Eye (tissue), 1 donor: ENCODE results near the gene ROBO2.

ENCODE experiments used
- DNase-seq: peaks from one replicate; pipeline ENCODE4 v3.0.0-alpha.2; 2015

ROBO2 gene, protein sequence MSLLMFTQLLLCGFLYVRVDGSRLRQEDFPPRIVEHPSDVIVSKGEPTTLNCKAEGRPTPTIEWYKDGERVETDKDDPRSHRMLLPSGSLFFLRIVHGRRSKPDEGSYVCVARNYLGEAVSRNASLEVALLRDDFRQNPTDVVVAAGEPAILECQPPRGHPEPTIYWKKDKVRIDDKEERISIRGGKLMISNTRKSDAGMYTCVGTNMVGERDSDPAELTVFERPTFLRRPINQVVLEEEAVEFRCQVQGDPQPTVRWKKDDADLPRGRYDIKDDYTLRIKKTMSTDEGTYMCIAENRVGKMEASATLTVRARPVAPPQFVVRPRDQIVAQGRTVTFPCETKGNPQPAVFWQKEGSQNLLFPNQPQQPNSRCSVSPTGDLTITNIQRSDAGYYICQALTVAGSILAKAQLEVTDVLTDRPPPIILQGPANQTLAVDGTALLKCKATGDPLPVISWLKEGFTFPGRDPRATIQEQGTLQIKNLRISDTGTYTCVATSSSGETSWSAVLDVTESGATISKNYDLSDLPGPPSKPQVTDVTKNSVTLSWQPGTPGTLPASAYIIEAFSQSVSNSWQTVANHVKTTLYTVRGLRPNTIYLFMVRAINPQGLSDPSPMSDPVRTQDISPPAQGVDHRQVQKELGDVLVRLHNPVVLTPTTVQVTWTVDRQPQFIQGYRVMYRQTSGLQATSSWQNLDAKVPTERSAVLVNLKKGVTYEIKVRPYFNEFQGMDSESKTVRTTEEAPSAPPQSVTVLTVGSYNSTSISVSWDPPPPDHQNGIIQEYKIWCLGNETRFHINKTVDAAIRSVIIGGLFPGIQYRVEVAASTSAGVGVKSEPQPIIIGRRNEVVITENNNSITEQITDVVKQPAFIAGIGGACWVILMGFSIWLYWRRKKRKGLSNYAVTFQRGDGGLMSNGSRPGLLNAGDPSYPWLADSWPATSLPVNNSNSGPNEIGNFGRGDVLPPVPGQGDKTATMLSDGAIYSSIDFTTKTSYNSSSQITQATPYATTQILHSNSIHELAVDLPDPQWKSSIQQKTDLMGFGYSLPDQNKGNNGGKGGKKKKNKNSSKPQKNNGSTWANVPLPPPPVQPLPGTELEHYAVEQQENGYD (N-terminal part only)

DNA sequence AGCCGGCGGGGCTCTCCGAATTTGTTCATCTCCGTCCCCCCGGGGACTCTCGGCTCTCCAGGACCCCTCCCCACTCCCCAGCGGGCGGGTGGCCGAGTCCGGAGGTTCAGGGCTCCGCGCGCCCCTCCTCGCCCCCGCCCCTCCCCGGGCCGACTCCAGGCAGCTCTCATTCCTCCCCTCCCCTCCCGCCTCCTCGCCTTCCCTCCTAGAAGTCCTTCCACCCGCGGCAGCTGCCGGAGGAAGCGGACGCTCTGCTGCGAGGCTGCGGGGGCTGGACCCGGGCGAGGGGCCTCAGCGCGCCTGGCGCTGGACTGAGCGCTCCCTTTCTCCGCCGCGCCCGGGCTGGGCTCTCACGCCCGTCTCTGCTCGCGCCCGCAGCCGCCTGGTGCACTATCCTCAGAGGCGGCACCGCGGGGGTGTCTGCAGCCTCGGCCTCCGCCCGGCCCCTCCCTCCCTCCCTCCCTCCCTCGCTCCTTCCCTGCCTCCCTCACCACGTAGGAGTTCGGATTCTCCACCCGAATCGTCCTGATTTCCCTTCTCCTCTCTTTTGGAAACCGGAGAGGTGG is at the start of gene ROBO2:
Gene ROBO2 (plus strand): TSS at position 494 of the 566 bp plus-strand sequence. CDS start 687 bp downstream, outside the sequence.
- DNase-seq = no peak

DNA sequence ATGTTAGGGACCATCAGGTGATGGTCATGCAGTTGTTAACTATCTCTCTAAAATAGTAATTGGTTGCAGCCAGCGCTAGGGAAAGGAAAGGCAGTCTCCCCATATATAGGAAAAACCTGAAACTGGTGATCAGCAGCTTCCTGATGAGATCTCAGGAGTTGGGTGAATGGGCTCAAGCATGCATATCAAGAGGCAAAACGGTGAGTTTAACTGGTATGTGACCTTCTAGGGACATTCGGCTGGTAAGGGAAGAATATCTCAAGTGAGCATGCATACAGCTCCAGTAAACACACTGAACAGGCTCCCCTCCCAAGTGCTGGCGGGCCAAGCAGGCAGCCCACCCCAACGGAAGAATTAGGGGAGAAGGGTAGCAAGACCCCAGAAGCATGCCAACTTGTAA is 49.3 kb upstream of the ROBO2 start:
- DNase-seq = no peak

DNA sequence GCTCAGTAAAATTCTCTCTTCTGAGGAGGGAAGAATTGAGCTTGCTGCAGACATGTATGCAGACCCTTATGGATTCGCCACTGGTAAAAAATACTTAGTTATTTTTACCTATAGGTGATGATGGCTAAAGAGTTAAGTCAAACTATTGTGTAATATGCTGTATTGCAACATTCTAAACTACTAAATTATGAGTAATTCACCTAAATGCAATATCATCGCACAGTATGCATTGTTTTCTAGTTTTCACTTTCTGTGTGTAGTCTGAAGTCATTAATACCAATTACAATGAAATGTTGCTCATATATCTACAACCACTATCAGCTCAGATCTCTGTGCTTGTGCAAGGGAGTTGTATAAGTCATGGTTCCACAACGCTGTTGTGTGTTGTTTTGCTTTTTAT is 48.7 kb upstream of the ROBO2 start:
- no peak for DNase-seq

DNA sequence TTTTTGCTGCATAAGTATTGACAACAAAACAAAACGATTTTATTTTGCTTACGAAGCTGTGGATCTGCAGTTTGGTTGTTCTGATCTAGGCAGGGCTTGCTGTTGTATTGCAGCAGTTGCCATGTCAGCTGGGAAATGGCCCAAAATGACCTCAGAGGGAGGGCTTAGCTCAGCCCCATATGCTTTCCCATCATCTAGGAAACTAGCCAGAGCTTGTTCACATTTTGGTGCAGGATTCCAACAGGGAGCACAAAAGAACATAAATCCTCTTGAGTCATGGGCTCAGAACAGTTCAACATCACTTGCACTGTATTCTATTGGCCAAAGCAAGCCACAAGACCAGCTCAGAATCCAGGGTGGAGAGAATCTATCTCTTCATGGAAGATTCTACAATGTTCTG is 42.2 kb upstream of the ROBO2 start:
- DNase-seq = no peak

DNA sequence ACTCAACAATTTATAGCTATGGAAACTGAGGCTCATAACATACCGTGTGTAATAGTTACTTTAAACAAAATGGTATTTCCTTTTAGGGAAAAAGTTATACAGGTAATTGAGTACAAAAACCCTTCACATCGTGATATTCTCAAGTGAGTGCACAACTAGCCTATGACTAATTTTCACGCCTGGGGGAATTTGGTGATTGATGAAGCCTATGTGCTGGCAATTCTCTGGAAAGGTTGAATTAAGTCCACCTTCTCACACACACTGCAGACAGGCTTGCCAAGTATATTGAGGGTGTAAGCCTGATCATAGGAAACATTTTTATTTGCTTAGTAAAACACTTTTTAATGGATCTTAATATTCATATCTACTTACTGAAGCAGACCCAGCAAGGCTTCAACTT is 41.3 kb upstream of the ROBO2 start:
- no peak for DNase-seq

DNA sequence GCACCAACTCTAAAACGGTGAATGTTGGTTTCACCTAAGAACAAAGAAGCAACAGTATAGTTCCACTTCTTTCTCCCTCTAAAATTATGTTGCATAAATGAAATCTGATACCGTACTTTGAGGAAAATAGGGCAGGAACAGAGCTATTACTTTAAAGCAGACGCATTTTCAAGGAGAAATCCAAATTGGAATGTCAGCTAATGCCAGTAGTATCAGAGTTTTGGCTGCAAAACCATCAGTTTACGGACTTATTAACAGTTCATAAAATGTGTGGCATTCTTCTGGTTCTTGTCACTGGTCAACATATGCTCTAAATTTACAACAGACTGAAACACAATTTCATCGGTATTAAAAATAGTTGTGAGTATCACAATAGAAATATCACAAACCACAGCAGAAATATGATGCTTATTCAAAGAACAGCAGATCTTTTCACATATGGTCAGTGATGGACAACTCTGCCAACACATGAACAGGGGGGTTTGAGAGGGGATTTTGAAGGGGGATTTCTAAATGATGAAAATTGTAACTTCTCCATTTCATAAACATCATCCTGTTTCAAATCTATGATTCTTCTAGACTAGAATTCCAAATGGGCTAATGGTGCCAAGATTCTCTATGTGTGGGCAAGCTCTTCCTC is 38.7 kb upstream of the ROBO2 start:
- peak; percentile 6 for DNase-seq

DNA sequence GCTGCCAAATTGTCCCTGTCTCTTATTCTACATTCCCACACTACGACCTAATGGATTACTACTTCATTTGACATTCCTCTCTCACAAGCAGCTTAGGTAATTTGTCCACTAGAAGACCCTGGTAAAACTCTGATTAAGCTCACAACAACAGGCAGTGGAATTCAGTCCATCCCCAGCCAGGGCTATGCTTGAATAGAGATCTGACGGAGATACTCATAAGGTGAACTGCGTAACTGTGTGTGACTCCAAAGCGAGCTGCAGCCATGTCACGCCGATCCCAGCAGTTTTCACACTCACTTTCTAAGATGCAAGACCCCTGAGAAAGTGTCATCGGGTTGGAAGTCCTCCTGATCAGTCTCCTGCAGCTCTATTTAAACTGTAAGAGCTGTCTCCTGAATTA is 25.7 kb upstream of the ROBO2 start:
- DNase-seq = no peak

DNA sequence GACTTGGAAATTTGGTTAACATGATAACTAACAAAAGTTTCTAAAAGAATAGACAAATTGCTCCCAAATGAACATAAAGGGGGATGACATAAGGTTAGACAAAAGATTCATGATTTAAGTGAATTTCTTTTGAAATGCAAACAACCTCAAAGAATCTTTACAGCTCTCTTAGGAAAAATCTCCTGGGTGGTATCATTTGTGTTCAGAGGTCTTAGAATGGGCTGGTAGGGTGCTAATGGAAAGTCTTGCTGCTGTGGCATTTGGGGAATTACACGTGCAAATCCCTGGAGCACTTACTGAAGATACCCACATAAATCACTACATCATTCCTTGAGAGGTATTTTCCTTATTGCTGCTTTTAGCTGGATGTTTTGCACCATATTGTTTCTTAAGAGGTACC is 14.4 kb upstream of the ROBO2 start:
- DNase-seq = no peak

DNA sequence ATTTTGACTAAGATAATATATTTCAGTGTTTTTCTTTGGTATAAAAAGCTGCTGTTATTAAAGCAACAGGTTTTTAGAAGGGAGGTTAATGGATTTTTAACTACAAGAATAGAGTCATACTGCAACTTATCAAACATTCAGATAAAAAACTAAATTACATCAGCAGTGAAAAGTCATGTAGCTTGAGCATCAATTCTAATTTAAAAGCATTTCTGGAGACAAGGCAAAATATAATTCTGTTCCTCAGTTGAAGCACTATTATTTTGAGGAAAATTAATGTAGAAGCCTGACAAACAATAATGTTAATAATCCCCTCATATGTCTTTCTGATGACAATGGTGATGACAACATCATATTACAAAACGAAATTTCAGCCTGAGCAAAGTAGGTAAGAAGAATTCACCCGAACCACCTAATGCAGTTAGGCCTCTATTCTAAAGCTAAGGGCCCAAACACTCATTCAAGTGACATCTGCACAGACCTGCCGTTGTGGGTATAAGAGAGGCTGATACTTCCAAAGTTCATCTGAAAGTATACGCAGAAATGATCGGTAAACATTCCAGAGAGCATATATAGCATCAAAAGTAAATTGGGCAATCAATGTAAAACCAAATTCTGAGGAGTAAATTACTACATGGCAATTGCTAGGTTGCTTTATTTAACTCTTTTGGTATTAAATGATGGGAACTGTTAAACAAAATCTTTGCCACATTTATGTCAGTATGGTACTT is 12.8 kb upstream of the ROBO2 start:
- DNase-seq = no peak

DNA sequence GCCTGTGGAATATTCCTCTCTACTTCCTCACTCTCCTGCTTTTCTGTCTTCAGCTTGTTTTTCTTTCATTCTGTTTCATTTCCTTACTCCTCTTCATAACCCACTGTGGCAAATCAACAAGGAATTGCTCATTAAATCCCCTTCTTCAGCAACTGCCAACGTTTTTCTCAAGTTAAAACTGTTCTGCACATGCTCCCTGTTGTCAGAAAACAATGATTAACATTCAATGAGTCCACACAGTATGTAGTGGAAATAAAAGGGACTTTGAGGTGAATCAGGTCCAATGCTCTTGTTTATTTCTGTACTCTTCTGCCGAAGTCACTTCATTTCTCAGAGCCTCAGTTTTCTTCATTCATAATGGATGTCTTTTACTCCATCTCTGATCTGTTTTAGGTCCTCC is 11.9 kb upstream of the ROBO2 start:
- no peak for DNase-seq

DNA sequence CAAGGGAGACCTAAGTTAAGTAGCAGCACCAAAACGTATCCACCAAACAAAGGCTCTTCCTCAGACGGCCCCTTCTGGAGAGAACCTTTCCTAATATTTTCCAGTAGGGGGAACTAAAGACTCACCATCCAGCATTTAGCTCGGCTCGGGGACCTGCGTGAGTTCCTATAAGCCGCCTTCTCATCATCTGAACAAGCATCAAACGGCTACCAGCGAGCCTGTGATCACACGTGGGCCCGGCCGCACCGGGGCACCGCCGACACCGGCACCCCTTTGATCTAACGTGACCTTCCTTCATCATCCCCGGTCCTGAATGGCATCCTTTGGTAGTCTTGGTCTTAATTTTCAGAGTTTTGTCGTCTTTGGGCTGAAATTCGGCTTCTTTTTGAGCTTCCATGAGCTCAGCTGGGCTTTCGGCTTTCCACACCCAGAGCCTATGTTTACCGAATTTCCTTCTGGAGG is 1.4 kb upstream of the ROBO2 start:
- peak; percentile 95 for DNase-seq

DNA sequence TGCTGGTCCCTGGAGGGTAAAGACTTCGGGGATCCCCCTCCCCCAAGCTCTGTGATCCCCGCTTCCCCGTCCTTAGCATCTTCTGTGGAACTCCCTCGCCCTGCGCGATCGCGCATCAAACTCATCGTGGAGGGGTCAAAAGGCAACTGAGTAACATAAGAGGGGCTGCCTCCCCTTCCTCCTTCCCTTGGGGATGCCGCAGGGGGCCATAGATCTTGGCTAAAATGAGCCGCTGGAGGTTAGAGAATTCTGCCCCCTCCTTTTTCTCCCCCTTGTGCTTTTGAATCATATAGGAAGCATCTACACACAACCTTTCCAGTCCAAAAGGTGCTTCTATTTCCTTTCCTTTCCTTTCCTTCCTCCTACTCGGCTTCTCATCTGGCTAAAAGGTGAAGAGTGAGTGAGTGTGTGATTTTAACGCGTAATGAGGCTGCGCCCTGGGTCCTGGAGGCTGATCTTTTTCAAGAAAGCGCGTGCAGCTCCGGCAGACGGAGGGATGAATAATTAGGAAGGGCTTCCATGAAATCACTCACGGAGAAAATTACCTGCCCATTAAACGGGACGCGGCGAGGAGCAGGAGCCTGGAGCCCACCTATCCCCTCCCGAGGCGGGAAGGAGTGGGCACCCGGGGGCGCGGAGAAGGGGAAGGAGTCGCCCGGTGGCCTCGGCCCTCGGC is 831 bp upstream of the ROBO2 start:
- DNase-seq = peak; percentile 93

DNA sequence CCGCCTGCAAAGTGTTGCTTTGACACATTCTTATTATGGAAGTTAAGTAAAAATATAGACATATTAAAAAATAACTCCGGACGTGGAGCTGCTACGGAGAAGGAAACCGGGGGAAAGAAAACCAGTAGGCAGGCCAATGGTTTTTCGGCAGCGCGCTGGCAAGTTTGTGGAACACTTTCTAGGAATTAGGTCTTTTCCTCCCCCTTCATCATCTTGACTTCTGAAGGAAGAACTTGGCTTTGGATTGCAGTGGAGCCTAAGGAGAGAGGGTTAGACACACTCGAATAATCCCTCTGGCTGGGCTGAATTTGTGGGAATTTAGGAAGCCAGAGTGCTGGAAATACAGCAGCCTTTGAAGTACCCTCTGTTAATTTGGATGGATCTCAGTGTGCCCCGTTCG is 317 bp downstream of the ROBO2 start:
- no peak for DNase-seq

DNA sequence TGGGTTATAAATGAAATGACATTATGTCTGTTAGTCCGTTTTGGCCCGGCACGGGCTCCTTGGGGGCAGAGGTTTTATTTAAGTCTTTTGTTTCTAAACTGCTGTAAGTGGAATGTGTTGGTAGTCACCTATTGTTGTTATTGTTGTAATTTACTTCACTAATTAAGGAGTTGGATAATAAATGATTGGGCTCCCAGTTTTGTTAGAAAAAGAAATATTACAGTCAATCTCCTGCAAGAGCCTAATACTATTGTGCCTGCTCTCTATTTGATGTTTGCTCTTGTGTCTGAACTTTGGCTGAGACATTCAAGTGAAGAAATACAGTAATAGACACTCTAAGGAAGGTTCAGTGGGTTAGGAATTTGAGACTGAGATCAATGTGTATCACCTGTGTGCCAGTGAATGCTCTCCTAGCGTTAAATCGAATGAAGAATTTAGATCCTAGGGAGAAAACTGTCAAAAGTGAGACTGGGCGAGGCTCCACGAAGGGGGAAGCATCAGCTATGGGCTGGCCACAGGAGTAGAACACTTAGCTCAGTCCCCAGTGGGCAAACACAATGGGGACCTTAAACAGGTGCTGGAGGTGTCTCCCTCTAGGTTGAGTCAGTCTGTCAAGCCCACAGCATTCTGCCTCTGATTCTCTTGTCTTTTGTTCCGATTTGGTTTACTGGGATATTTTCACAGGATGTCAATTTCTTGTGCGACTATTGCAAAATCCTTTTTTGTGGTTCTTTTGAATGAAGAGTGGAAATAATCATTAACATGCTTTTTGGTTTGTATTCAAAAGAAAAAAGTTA is 1.2 kb downstream of the ROBO2 start:
- DNase-seq = peak; percentile 61

DNA sequence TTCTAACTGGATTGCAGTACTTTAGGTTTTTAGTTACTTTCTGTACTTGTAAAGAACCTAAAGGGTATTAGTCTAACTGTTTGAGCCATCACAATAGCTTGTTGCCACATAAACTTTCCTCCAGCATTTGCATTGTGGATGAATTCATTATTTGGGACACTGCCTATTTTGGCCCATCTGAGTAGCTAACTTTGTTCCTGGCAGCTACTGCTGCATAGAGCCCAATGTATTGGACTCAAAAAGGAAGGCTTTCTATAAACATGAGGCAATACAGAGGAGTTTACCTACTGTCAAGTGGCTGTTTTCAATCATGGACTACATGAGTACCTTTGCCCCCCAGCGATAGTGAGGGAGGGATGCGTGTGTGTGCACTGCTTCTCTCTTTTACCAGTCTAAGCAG is 1.9 kb downstream of the ROBO2 start:
- DNase-seq = peak; percentile 51

DNA sequence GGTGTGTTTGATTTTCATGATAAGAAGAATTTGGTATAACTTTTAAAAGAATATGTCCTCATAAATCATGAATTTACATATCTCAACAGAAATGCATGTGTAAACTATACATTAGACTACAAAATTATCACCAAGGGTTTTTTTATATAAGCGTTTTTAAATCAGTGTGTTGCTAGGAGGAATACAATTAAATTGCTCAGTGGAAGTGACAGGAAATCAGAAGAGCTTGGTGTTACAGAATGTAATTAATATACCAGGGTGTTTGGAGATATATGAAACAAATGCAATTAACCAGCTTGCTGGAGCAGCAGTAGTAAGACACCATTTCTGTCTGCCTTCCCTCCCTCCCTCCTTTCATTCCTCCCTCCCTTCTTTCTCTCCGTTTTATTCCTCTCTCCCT is 2.4 kb downstream of the ROBO2 start:
- peak; percentile 17 for DNase-seq

DNA sequence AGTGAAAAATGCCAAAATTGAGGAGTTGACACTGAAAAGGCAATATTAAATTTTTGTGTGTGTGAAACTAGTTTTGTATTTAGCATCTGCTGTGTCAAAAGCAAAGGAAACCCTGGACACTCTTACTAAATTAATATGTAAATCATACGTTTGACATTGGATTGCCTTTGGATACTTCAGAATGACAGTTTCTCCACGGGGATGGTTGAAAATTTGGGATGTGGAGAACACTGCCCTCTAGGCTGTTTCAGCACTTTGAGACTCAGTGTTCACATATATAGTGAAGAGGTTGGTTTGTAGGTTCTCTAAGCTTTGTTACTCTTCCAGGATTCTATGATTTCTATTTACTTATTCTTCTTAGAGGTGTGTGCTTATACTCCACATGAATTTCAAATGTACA is 3.0 kb downstream of the ROBO2 start:
- DNase-seq = peak; percentile 60

DNA sequence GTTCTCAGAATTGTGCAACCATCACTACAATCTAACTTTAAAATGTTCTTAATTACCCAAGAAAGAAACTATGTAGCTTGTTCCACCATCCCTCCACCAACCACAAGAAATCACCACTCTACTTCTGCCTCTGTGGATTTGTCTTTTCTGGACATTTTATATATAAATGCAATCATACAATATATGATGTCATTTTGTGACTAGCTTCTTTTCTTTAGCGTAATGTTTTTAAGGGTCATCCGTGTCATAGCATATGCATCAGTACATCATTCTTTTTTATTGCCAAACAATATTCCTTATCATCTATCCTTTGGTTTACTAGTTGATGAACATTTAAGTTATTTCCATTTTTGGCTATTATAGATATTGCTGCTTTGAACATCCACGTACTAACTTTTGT is 5.8 kb downstream of the ROBO2 start:
- no peak for DNase-seq

DNA sequence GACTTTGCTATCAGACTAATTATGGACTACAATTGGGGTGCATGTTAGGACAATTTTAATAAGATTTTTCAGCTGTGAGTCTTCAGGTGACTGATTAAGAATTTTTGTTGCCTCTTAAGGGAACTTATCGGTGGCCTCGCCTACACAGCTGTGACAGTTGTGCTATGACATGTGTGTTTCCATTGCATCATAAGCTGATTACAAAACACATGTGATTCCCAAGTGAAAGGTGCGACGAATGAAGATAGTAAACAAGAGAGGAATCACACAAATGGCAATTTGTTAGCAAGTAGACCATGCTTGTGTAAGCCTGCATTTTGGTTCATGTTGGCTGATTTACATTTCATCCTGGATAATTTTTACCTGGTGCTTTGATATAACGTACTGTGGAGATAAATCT is 8.3 kb downstream of the ROBO2 start:
- DNase-seq = no peak

DNA sequence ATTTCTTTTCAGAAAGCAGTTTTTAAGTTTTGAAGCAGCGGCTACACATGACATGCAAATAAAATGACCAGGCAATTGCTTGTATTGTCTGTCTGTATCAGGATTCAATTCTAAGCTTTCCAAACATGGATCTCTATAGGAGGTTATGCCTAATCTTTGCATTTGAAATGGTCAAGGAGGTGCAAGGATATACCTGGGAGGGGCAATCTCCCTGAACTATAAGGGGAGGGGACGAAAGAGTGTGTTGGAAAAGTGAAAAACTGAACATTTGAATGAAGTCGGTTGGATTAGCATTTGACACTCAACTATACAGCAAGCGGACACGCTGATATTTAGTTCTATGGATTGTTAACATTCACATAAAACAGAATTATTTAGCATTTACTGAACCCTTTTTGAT is 11.7 kb downstream of the ROBO2 start:
- DNase-seq = no peak
